OCI-LY7 (cell line): Measurements from ENCODE around the gene SUMO4. TPM values are rescaled to one million over a fixed set of nuclear protein-coding genes. Genes with fewer than 3 reads are reported as not detected.
A peak's percentile ranks its signal among the peaks of the same experiment; 100 is the strongest.

ENCODE experiments used
- Bru-seq: library from RNA; stranded (reverse); fragments of 400-500 nt; gene quantifications from one replicate; lab custom pipeline; 2021; lab: Mats Ljungman, UMichigan
- BruChase-seq, 2 experiments: library from RNA; stranded (reverse); fragments of 400-500 nt; gene quantifications; one replicate each; lab custom pipeline; 2021; lab: Mats Ljungman, UMichigan
- BruUV-seq: library from RNA; stranded (reverse); fragments of 400-500 nt; replicated peaks from 2 replicates; lab custom pipeline; 2021; lab: Mats Ljungman, UMichigan
- CTCF ChIA-PET: fragments of 300-600 bp; sonication (Branson Sonifier 250); formaldehyde crosslinking; loops from one replicate; lab custom pipeline; 2022; ENCODE audit warnings: antibody characterized with exemption; ENCODE audit not compliant: unreplicated experiment; lab: Charles Lee
- POLR2A ChIA-PET: fragments of 300-600 bp; sonication (Branson Sonifier 250); formaldehyde crosslinking; loops from one replicate; lab custom pipeline; 2022; ENCODE audit warnings: antibody characterized with exemption; lab: Charles Lee
- DNase-seq: peaks from one replicate; pipeline ENCODE4 v3.0.0-alpha.2; 2015; ENCODE audit warnings: low spot score
- H2AFZ ChIP-seq: fragments of 200-600 bp; sonication (generic), shearing (Covaris generic); 2 replicates; pipeline ENCODE4 v1.6.1; 2014; ENCODE audit warnings: mild to moderate bottlenecking, antibody characterized with exemption, low read length, moderate library complexity
- H3K27ac ChIP-seq: fragments of 200-600 bp; sonication (generic); 2 replicates; pipeline ENCODE4 v1.5.1; 2014; ENCODE audit warnings: mixed run types, low read depth, mild to moderate bottlenecking, moderate library complexity, low read length, inconsistent platforms; ENCODE audit not compliant: poor library complexity, severe bottlenecking
- H3K36me3 ChIP-seq: fragments of 200-600 bp; sonication (generic); 2 replicates; pipeline ENCODE4 v1.6.1; 2014; ENCODE audit warnings: mild to moderate bottlenecking, antibody characterized with exemption, low read length, moderate library complexity, mixed read lengths; ENCODE audit not compliant: insufficient read depth
- H3K4me1 ChIP-seq: fragments of 200-600 bp; sonication (generic); 2 replicates; pipeline ENCODE4 v1.5.1; 2014; ENCODE audit warnings: mild to moderate bottlenecking, low read length; ENCODE audit not compliant: insufficient read depth, poor library complexity, severe bottlenecking
- H3K4me2 ChIP-seq: fragments of 200-600 bp; sonication (generic); 2 replicates; pipeline ENCODE4 v1.6.1; 2014; ENCODE audit warnings: mild to moderate bottlenecking, low read length
- H3K4me3 ChIP-seq: fragments of 200-600 bp; sonication (generic); 2 replicates; pipeline ENCODE4 v1.5.1; 2014; ENCODE audit warnings: mild to moderate bottlenecking, low read depth, low read length; ENCODE audit not compliant: poor library complexity, severe bottlenecking
- H3K79me2 ChIP-seq: fragments of 200-600 bp; sonication (generic); 2 replicates; pipeline ENCODE4 v1.6.1; 2016; ENCODE audit warnings: low read depth, mild to moderate bottlenecking, low read length, moderate library complexity, mixed read lengths; ENCODE audit not compliant: insufficient read depth
- H3K9me2 ChIP-seq: fragments of 200-600 bp; sonication (generic); 2 replicates; pipeline ENCODE4 v1.6.1; 2016; ENCODE audit warnings: mild to moderate bottlenecking, low read length, mixed read lengths; ENCODE audit not compliant: insufficient read depth
- H3K9me3 ChIP-seq: fragments of 200-600 bp; sonication (generic); 2 replicates; pipeline ENCODE4 v1.6.1; 2014; ENCODE audit warnings: mild to moderate bottlenecking, mixed run types, low read length, mixed read lengths
- H4K20me1 ChIP-seq: fragments of 200-600 bp; sonication (generic); 2 replicates; pipeline ENCODE4 v1.6.1; 2014; ENCODE audit warnings: mild to moderate bottlenecking, antibody characterized with exemption, low read length, moderate library complexity, mixed read lengths; ENCODE audit not compliant: insufficient read depth
- EZH2phosphoT487 ChIP-seq: fragments of 200-600 bp; sonication (generic); IDR thresholded peaks from 2 replicates; pipeline ENCODE4 v1.6.1; 2018; ENCODE audit warnings: low read depth, borderline replicate concordance, mild to moderate bottlenecking, mixed run types, antibody characterized with exemption, low read length, moderate library complexity, mixed read lengths
- intact Hi-C: fragments of 100-400 bp; cut with micrococcal nuclease; formaldehyde crosslinking; loops from one replicate; pipeline ENCODE4 v1.10.0; 2022; ENCODE audit not compliant: unreplicated experiment
- long read RNA-seq: library from polyadenylated mRNA; stranded (forward); transcript quantifications from one replicate; pipeline ENCODE4 v2.0.0, GENCODE V29; 2022
- total RNA-seq, 2 experiments: library from RNA; depleted of rRNA in 1 of 2; stranded (reverse); fragments of >200 nt in 1 of 2; shearing (Covaris generic) in 1 of 2; gene quantifications; 2 replicates each; pipeline ENCODE4 v1.2.3, GENCODE V29; 2014 to 2022
- TF ChIP-seq, protein P1 (sequence below): fragments of 200-600 bp; sonication (generic); conservative IDR thresholded peaks from 2 replicates; pipeline ENCODE4 v1.5.1; 2014; ENCODE audit warnings: mild to moderate bottlenecking, antibody characterized with exemption, low read length, moderate library complexity, mixed read lengths

Gene SUMO4
- 3.6 and 4.7 TPM in 2 replicates for total RNA-seq (2014; rRNA removed; shearing (Covaris generic))
- total RNA-seq (2022): 3.2 and 4.2 TPM in 2 replicates
- Bru-seq, nascent RNA: percentile 95 among the genes with signal in this experiment
- BruChase-seq, experiment 1, labeled RNA remaining after a 6-hour chase: percentile 51 among the genes with signal in this experiment
- percentile 61 among the genes with signal in this experiment for BruChase-seq, experiment 2, labeled RNA remaining after a 2-hour chase
- long read RNA-seq: 0 reads

DNA sequence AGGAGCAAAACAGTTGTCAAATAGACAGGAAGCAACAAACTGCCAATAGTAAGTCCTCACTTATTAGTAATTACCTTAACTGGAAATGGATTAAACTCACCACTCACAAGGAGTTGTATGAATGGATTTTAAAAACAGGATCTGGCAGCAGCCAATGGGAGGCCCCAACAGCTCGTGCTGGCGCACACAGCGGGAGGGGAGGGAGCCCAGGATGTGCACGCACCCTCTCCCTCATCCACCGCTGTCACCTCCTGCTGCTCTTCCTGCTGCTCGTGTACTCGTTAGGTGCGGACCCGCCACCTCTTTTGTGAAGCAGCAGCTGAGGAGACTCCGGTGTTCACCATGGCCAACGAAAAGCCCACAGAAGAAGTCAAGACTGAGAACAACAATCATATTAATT is at the start of gene SUMO4:
Gene SUMO4, plus strand, starts transcription at position 213 of the 400 bp plus-strand sequence. Its CDS starts 130 bp downstream, at position 343.
- Histone ChIP-seq H3K4me3 (no peak within 1 kb of the TSS), H3K4me1 (no peaks in the 10 kb centered on the region), H2AFZ (no peak within 1 kb of the TSS), H3K27ac (no peak within 1 kb of the TSS), H4K20me1 (no peaks in the 10 kb centered on the region), H3K9me2 (no peaks in the 10 kb centered on the region), H3K9me3 (no peaks in the 10 kb centered on the region), H3K79me2 (no peaks in the 10 kb centered on the region), H3K36me3 (peaks cover 84% of the 10 kb centered on the region), H3K4me2 (no peak within 1 kb of the TSS)
- POLR2A ChIA-PET: interaction anchor here (0.6 kb wide), 1 partner anchor 17 kb away, joined by 3 read pairs; no protein-coding TSS in a partner anchor
- intact Hi-C loops: no loop called here
- BruUV-seq: no TSS peak
- TF ChIP-seq, protein P1, sequence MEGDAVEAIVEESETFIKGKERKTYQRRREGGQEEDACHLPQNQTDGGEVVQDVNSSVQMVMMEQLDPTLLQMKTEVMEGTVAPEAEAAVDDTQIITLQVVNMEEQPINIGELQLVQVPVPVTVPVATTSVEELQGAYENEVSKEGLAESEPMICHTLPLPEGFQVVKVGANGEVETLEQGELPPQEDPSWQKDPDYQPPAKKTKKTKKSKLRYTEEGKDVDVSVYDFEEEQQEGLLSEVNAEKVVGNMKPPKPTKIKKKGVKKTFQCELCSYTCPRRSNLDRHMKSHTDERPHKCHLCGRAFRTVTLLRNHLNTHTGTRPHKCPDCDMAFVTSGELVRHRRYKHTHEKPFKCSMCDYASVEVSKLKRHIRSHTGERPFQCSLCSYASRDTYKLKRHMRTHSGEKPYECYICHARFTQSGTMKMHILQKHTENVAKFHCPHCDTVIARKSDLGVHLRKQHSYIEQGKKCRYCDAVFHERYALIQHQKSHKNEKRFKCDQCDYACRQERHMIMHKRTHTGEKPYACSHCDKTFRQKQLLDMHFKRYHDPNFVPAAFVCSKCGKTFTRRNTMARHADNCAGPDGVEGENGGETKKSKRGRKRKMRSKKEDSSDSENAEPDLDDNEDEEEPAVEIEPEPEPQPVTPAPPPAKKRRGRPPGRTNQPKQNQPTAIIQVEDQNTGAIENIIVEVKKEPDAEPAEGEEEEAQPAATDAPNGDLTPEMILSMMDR: no peak
- no peak for TF ChIP-seq EZH2phosphoT487
- CTCF ChIA-PET: no interaction called here
- no peak for DNase-seq

DNA sequence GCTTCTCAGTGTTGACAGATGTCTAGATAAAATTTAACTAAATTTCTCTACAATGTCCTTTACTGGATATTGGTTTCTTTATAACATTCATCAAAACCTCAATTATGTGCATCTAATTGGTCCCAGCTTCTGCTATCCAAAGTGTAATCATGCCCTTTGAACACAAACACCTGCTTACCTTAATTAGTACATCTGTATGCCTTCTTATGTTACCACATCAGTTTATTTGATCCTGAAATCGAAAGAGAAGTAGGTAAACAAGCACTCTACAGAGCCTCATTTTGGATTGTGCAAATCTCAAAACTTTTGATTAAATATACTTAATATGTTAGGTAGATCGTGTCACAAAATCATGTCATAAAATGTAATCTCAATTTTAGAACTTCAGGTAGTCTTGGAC is 46.1 kb upstream of the SUMO4 start:
- Histone ChIP-seq H3K4me1 (peaks cover 6% of the 10 kb centered on the region), H4K20me1 (0 out of 2 replicates have a peak, but pooled peaks cover 18% of the 10 kb centered on the region), H3K79me2 (peaks cover 87% of the 10 kb centered on the region), H3K9me2 (no peaks in the 10 kb centered on the region), H3K9me3 (no peaks in the 10 kb centered on the region), H2AFZ (no peak overlapping the region), H3K27ac (no peak overlapping the region), H3K4me2 (no peak overlapping the region), H3K36me3 (peaks cover 3% of the 10 kb centered on the region; the same call in 1 of the 2 replicates), H3K4me3 (no peak overlapping the region)
- DNase-seq: no peak
- no TSS peak for BruUV-seq
- ChIA-PET CTCF (no interaction called here), POLR2A (no interaction called here)
- TF ChIP-seq EZH2phosphoT487: no peak
- TF ChIP-seq, protein P1: no peak
- intact Hi-C loops: no loop called here
